ENCODE data around the gene RBSN. TPM values are rescaled to one million over a fixed set of nuclear protein-coding genes. Genes with fewer than 3 reads are reported as not detected.

RBSN gene
- total RNA-seq, 4 donors from 2014 or later: 40.9 to 46.0 (median 44.0) TPM

- no peak for ATAC-seq
- H3K27ac ChIP-seq: no peak overlapping the region
These were observed 66.3 kb downstream of the RBSN start for GRCh38 chr3:15032650-15033049.

GRCh38 chr3:15029625-15030024, 69.3 kb downstream of the RBSN start:
- H3K27ac ChIP-seq: no peak overlapping the region
- no peak for ATAC-seq
- H3K36me3 ChIP-seq: peaks cover 0 to 100% of the 10 kb centered on the region in 2 donors
- H3K4me3 ChIP-seq: no peak overlapping the region
- H3K4me1 ChIP-seq: no peaks in the 10 kb centered on the region
- TF ChIP-seq POLR2AphosphoS5 (IDR thresholded peaks at IDR 0.05) (no peak), EP300 (IDR thresholded peaks at IDR 0.05) (no peak), POLR2A (IDR thresholded peaks at IDR 0.05) (no peak), CTCF (IDR thresholded peaks at IDR 0.05) (no peak)
- no peaks in the 10 kb centered on the region for H3K9me3 ChIP-seq
- H3K27me3 ChIP-seq: no peaks in the 10 kb centered on the region

More at GRCh38 chr3:15032650-15033049, 66.3 kb downstream of the RBSN start:
- WGBS, 2 donors (ENCODE audit: low coverage in 1 of 2): 100% methylated on average over 1 of the region's 2 CpGs; no CpG with 5 or more reads in 1 of the 2 donors
- Histone ChIP-seq H3K9me3 (no peaks in the 10 kb centered on the region), H3K4me1 (no peaks in the 10 kb centered on the region), H3K36me3 (peaks cover 4 to 100% of the 10 kb centered on the region in 2 donors), H3K27me3 (no peaks in the 10 kb centered on the region), H3K4me3 (no peak overlapping the region)
- TF ChIP-seq POLR2AphosphoS5 (IDR thresholded peaks at IDR 0.05) (no peak), POLR2A (IDR thresholded peaks at IDR 0.05) (no peak), CTCF (IDR thresholded peaks at IDR 0.05) (no peak), EP300 (IDR thresholded peaks at IDR 0.05) (no peak)

- H3K27ac ChIP-seq: no peak overlapping the region
- peaks cover 13 to 100% of the 10 kb centered on the region in 2 donors for H3K36me3 ChIP-seq
- TF ChIP-seq EP300 (IDR thresholded peaks at IDR 0.05) (no peak), POLR2AphosphoS5 (IDR thresholded peaks at IDR 0.05) (no peak), POLR2A (IDR thresholded peaks at IDR 0.05) (no peak), CTCF (IDR thresholded peaks at IDR 0.05) (no peak)
- 75 to 80% methylated on average over 1 to 2 of the region's 2 CpGs for WGBS, 2 donors (ENCODE audit: low coverage in 1 of 2)
- no peaks in the 10 kb centered on the region for H3K4me1 ChIP-seq
- H3K4me3 ChIP-seq: no peak overlapping the region
- H3K9me3 ChIP-seq: no peaks in the 10 kb centered on the region
- H3K27me3 ChIP-seq: no peaks in the 10 kb centered on the region
- no peak for ATAC-seq
These were observed 75.2 kb downstream of the RBSN start for GRCh38 chr3:15023719-15024118.

GRCh38 chr3:15023249-15023648, 75.7 kb downstream of the RBSN start:
- H3K27me3 ChIP-seq: no peaks in the 10 kb centered on the region
- no peak overlapping the region for H3K4me3 ChIP-seq
- WGBS, 2 donors (ENCODE audit: low coverage in 1 of 2): 46 to 64% methylated on average over 3 to 4 of the region's 5 CpGs
- no peaks in the 10 kb centered on the region for H3K4me1 ChIP-seq
- TF ChIP-seq CTCF (IDR thresholded peaks at IDR 0.05) (no peak), EP300 (IDR thresholded peaks at IDR 0.05) (no peak), POLR2AphosphoS5 (IDR thresholded peaks at IDR 0.05) (no peak), POLR2A (IDR thresholded peaks at IDR 0.05) (no peak)
- no peaks in the 10 kb centered on the region for H3K9me3 ChIP-seq
- peaks cover 13 to 100% of the 10 kb centered on the region in 2 donors for H3K36me3 ChIP-seq
- H3K27ac ChIP-seq: no peak overlapping the region
- ATAC-seq: no peak

Other genes starting within 250 kb of the RBSN start
- 10 to 100 TPM; 35.8 to 56.2 (median 40.7) TPM for gene NR2C2, start 151.6 kb downstream of the RBSN start, total RNA-seq
- 10 to 100 TPM; 17.6 to 32.0 (median 27.9) TPM for gene MRPS25, start 33.8 kb downstream of the RBSN start, total RNA-seq
- gene CAPN7, start 107.1 kb upstream of the RBSN start, total RNA-seq: 10 to 100 TPM; 37.5 to 88.4 (median 59.5) TPM
- gene SH3BP5, start 233.4 kb upstream of the RBSN start, total RNA-seq: 10 to 100 TPM; 23.5 to 56.4 (median 35.0) TPM

All from gastroesophageal sphincter (tissue), 4 donors.